Hepatocyte (in vitro differentiated cells): Measurements from ENCODE around the gene NEB. TPM values are rescaled to one million over a fixed set of nuclear protein-coding genes. Genes with fewer than 3 reads are reported as not detected.

Experiments
- DNase-seq: peaks from one replicate; pipeline ENCODE4 v3.0.0-alpha.2; 2016; ENCODE audit warnings: low spot score
- H2AFZ ChIP-seq: fragments of 200-600 bp; sonication (generic); 2 replicates; pipeline ENCODE4 v1.6.0; 2016; ENCODE audit warnings: antibody characterized with exemption, mild to moderate bottlenecking
- H3K27ac ChIP-seq: fragments of 200-600 bp; sonication (generic); 2 replicates; pipeline ENCODE4 v1.5.1; 2016; ENCODE audit warnings: mild to moderate bottlenecking
- H3K27me3 ChIP-seq: fragments of 200-600 bp; sonication (generic); 2 replicates; pipeline ENCODE4 v1.6.1; 2016
- H3K36me3 ChIP-seq: fragments of 200-600 bp; sonication (generic); replicated peaks from 2 replicates; pipeline ENCODE4 v1.5.1; 2016; ENCODE audit warnings: low read depth; ENCODE audit not compliant: insufficient read depth
- H3K4me1 ChIP-seq: fragments of 200-600 bp; sonication (generic); 2 replicates; pipeline ENCODE4 v1.5.1; 2016; ENCODE audit warnings: mild to moderate bottlenecking, moderate library complexity; ENCODE audit not compliant: insufficient read depth
- H3K4me2 ChIP-seq: fragments of 200-600 bp; sonication (generic); 2 replicates; pipeline ENCODE4 v1.6.0; 2016
- H3K4me3 ChIP-seq: fragments of 200-600 bp; sonication (generic); 2 replicates; pipeline ENCODE4 v1.5.1; 2016; ENCODE audit warnings: mild to moderate bottlenecking
- H3K79me2 ChIP-seq: fragments of 200-600 bp; sonication (generic); 2 replicates; pipeline ENCODE4 v1.6.0; 2017; ENCODE audit warnings: mild to moderate bottlenecking
- H3K9me2 ChIP-seq: fragments of 200-600 bp; sonication (generic); replicated peaks from 2 replicates; pipeline ENCODE4 v1.6.0; 2017; ENCODE audit warnings: mild to moderate bottlenecking; ENCODE audit not compliant: insufficient read depth
- H3K9me3 ChIP-seq: fragments of 200-600 bp; sonication (generic); 2 replicates; pipeline ENCODE4 v1.5.1; 2016; ENCODE audit warnings: low read depth, mild to moderate bottlenecking
- H4K20me1 ChIP-seq: fragments of 200-600 bp; sonication (generic); 2 replicates; pipeline ENCODE4 v1.6.0; 2016; ENCODE audit warnings: mild to moderate bottlenecking; ENCODE audit not compliant: insufficient read depth, poor library complexity, severe bottlenecking
- CTCF ChIP-seq: fragments of 200-600 bp; sonication (generic); IDR thresholded peaks from 2 replicates; pipeline ENCODE4 v1.5.1; 2016; ENCODE audit warnings: antibody characterized with exemption, mild to moderate bottlenecking; ENCODE audit not compliant: poor library complexity
- EZH2 ChIP-seq: fragments of 200-600 bp; sonication (generic); IDR thresholded peaks from 2 replicates; pipeline ENCODE4 v1.6.1; 2016; ENCODE audit warnings: antibody characterized with exemption, mild to moderate bottlenecking, borderline replicate concordance
- EZH2phosphoT487 ChIP-seq: fragments of 200-600 bp; sonication (generic); IDR thresholded peaks from one replicate; pipeline ENCODE4 v1.6.1; 2018; ENCODE audit warnings: antibody characterized with exemption, mild to moderate bottlenecking, low read depth, moderate library complexity; ENCODE audit not compliant: unreplicated experiment, severe bottlenecking
- WGBS: methylation state at CpG from one replicate; pipeline ENCODE4 v1.1.6; 2016; ENCODE audit warnings: low lambda C conversion rate; ENCODE audit errors: missing lambda C conversion rate; 5-methylcytosine and 5-hydroxymethylcytosine counted together
- polyA plus RNA-seq: library from polyadenylated mRNA; unstranded; fragments of >200 nt; fragmentation: Nextera tagmentation; extraction: Ambion mirVana; gene quantifications from 2 replicates; pipeline ENCODE4 v1.2.1, GENCODE V29; 2016
- total RNA-seq: library from RNA; depleted of rRNA; stranded (reverse); fragments of >200 nt; gene quantifications from 2 replicates; pipeline ENCODE4 v1.2.3, GENCODE V29; 2014

NEB gene
- total and polyA plus RNA-seq, 2 experiments from 2014 or later = 0.75 to 2.2 TPM

DNA sequence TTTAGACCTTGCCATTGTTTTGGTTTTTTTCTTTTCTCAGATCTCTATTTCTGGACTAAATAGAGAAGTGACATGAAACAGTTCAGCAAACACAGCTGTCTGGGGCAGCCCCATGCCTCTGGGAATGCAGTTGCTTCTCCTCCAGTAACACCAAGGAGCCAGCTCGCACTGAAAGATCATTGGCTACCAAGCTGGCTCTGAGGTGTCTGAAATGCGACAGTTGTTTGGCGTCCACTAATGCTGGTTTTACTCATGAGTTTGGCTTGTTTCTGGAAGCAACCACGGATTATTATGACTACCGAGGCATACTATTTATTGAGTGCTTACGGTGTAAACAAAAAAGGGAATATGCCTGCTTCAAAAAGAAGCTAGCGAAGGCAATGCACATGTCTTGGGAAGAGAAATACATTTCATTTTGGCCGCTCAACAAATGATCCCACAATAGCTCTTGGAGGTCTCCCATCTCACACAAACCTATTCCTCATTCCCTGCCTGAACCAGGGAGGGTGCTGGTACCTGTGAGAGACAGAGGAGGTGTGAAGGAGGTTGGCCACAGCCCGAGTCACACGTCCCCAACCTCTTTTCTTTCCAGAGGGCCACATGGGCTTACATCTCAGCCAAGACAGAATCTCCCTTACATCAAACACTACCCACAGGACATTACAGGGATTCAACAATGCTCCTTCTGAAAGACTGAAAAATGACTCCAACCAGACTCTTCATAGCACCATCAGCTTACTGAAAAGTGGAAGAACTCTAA is 37.5 kb upstream of the NEB start:
- WGBS = 85% methylated on average over 10 of the region's 10 CpGs
- Histone ChIP-seq H3K4me3 (no peak overlapping the region), H3K79me2 (no peaks in the 10 kb centered on the region), H3K4me1 (no peaks in the 10 kb centered on the region), H3K9me3 (no peaks in the 10 kb centered on the region), H3K36me3 (no peaks in the 10 kb centered on the region), H4K20me1 (no peaks in the 10 kb centered on the region), H3K27ac (no peak overlapping the region), H2AFZ (no peak overlapping the region), H3K9me2 (no peaks in the 10 kb centered on the region), H3K27me3 (no peaks in the 10 kb centered on the region), H3K4me2 (no peak overlapping the region)
- TF ChIP-seq EZH2phosphoT487 (no peak), EZH2 (no peak), CTCF (no peak)
- no peak for DNase-seq

DNA sequence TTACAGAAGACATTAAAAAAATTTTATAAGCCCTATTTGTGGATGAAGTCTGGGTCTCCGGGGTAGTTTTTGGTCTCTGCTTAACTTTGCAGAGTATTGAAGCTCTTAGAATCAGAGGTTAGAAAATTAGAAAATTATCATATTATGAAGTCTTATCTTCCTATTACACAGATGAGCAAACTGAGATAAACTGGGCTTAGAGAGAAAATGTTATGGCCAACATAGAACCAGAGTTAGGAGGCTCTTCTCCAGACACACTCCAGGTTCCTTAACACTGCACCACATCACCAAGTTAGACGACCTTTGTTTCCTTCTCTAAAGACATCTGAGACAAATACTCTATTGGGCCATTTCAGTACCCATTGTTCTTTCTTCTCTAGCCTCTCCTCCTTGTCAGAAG is 36.7 kb upstream of the NEB start:
- H3K4me3 ChIP-seq = no peak overlapping the region
- no peaks in the 10 kb centered on the region for H3K79me2 ChIP-seq
- H2AFZ ChIP-seq = no peak overlapping the region
- WGBS = 96% methylated on average over 2 of the region's 2 CpGs
- H3K27me3 ChIP-seq = no peaks in the 10 kb centered on the region
- no peak overlapping the region for H3K4me2 ChIP-seq
- no peaks in the 10 kb centered on the region for H3K4me1 ChIP-seq
- no peaks in the 10 kb centered on the region for H3K36me3 ChIP-seq
- H3K27ac ChIP-seq = no peak overlapping the region
- TF ChIP-seq EZH2phosphoT487 (no peak), CTCF (no peak), EZH2 (no peak)
- DNase-seq = no peak
- H3K9me2 ChIP-seq = no peaks in the 10 kb centered on the region
- no peaks in the 10 kb centered on the region for H3K9me3 ChIP-seq
- H4K20me1 ChIP-seq = no peaks in the 10 kb centered on the region

DNA sequence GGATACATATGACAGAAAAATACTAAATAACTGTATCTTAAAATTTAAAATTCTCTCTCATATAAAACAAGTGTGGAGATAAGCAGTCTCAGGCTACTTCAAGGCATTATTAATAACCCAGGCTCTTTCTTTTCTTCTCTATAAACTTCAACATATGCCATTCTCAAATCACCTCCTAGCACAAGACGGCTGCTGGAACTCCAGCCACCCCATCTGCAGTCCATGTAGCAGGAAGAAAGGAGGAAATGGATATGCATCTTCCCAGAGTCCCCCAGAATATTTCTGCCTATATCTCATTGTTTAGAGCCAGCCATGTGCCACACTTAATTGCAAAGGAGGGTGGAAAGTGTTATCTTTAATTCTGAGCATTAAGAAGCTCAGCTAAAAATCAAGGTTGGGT is 35.3 kb upstream of the NEB start:
- 91% methylated on average over 1 of the region's 1 CpG for WGBS
- Histone ChIP-seq H3K27me3 (no peaks in the 10 kb centered on the region), H2AFZ (no peak overlapping the region), H3K9me2 (no peaks in the 10 kb centered on the region), H3K9me3 (no peaks in the 10 kb centered on the region), H4K20me1 (no peaks in the 10 kb centered on the region), H3K4me3 (no peak overlapping the region), H3K36me3 (no peaks in the 10 kb centered on the region), H3K4me2 (no peak overlapping the region), H3K27ac (no peak overlapping the region), H3K4me1 (no peaks in the 10 kb centered on the region), H3K79me2 (no peaks in the 10 kb centered on the region)
- DNase-seq = no peak
- TF ChIP-seq EZH2phosphoT487 = no peak
- TF ChIP-seq CTCF = no peak
- TF ChIP-seq EZH2 = no peak
